Measurements from ENCODE around the gene PPP1R16B. TPM values are rescaled to one million over a fixed set of nuclear protein-coding genes. Genes with fewer than 3 reads are reported as not detected.
A peak's percentile ranks its signal among the peaks of the same experiment; 100 is the strongest.

Gene PPP1R16B
- total and polyA plus RNA-seq, 3 donors from 2014 or later: 1.2 to 3.7 (median 1.3) TPM

DNA sequence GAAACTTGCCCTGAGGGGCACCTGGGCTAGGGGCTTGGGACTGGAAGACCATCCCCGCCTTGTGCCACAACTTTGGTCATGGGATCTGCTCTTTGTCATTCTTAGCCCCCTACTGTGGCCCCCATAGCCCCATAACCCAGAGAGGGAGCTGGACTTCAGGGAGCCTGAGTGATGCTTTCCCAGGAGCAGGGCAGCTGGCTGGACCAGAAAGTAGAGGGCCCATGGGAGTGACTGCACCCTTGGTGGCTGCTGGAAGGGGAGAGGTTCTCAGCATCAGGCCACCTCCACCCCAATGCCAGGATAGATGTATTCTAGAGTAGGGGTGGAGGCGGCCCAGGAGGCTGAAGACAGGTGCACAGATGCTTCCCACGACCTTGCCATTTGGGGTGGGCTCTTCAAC lies 114.9 kb downstream of the PPP1R16B start:
- TF ChIP-seq, protein P1, sequence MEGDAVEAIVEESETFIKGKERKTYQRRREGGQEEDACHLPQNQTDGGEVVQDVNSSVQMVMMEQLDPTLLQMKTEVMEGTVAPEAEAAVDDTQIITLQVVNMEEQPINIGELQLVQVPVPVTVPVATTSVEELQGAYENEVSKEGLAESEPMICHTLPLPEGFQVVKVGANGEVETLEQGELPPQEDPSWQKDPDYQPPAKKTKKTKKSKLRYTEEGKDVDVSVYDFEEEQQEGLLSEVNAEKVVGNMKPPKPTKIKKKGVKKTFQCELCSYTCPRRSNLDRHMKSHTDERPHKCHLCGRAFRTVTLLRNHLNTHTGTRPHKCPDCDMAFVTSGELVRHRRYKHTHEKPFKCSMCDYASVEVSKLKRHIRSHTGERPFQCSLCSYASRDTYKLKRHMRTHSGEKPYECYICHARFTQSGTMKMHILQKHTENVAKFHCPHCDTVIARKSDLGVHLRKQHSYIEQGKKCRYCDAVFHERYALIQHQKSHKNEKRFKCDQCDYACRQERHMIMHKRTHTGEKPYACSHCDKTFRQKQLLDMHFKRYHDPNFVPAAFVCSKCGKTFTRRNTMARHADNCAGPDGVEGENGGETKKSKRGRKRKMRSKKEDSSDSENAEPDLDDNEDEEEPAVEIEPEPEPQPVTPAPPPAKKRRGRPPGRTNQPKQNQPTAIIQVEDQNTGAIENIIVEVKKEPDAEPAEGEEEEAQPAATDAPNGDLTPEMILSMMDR (IDR thresholded peaks at IDR 0.05): no peak
- TF ChIP-seq POLR2A (IDR thresholded peaks at IDR 0.05): no peak
- no peaks in the 10 kb centered on the region for H3K9me3 ChIP-seq
- no peaks in the 10 kb centered on the region for H3K4me1 ChIP-seq
- no peak overlapping the region for H3K27ac ChIP-seq
- 89 to 90% methylated on average over 1 to 3 of the region's 3 CpGs for WGBS, 2 donors
- no peaks in the 10 kb centered on the region for H3K27me3 ChIP-seq
- H3K4me3 ChIP-seq: no peak overlapping the region
- intact Hi-C loops (cut with DNase I; ENCODE audit: low total_unique reads): no loop called here
- no peaks in the 10 kb centered on the region for H3K36me3 ChIP-seq (ENCODE audit: low read depth, missing control alignments)
- DNase-seq: no peak

DNA sequence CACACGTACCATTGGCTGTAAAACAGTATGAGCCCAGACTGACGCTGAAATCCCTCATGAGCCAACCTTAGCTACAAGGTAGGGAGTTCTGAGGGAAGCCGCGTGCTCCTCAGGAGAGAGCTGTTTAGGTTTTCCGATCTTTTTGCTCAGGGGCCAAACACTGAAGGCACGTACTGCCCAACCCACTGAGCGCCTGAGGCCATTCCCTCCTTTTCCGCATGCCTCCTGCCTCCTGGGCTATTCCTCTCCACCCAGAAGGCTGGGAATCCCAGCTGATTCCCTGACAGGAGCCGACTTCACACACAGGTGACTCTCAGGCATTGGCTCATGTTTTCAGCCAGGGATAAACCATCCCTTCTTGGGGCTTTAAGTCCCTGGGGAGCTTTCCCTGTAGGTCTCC lies 115.4 kb downstream of the PPP1R16B start:
- intact Hi-C loops (cut with DNase I; ENCODE audit: low total_unique reads): no loop called here
- H3K4me1 ChIP-seq: no peaks in the 10 kb centered on the region
- DNase-seq: no peak
- no peaks in the 10 kb centered on the region for H3K9me3 ChIP-seq
- no peak for TF ChIP-seq POLR2A (IDR thresholded peaks at IDR 0.05)
- TF ChIP-seq, protein P1 (IDR thresholded peaks at IDR 0.05): no peak
- no peak overlapping the region for H3K27ac ChIP-seq
- H3K4me3 ChIP-seq: no peak overlapping the region
- WGBS, 2 donors: 82 to 83% methylated on average over 8 to 9 of the region's 9 CpGs
- no peaks in the 10 kb centered on the region for H3K36me3 ChIP-seq (ENCODE audit: low read depth, missing control alignments)
- H3K27me3 ChIP-seq: no peaks in the 10 kb centered on the region

DNA sequence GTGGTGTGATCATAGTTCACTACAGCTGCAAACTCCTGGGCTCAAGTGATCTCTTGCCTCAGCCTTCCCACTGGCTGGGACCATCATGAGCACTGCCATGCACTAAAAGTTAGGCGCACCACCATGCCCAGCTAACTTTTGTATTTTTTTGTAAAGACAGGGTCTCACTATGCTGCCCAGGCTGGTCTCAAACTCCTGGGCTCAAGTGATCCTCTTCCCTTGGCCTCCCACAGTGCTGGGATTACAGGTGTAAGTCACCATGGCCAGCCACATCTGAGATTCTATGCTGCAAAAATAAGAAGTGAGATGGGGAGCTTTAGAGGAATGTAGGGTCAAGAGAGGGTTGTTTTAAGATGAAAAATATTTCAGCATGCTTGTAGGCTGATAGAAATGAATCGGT lies 119.2 kb downstream of the PPP1R16B start:
- 57 to 74% methylated on average over 2 of the region's 2 CpGs for WGBS, 2 donors
- Histone ChIP-seq H3K27me3 (no peaks in the 10 kb centered on the region), H3K4me3 (no peak overlapping the region), H3K36me3 (ENCODE audit: low read depth, missing control alignments) (no peaks in the 10 kb centered on the region), H3K4me1 (peaks cover 5% of the 10 kb centered on the region), H3K27ac (no peak overlapping the region), H3K9me3 (no peaks in the 10 kb centered on the region)
- DNase-seq: no peak
- TF ChIP-seq POLR2A (IDR thresholded peaks at IDR 0.05): no peak
- TF ChIP-seq, protein P1 (IDR thresholded peaks at IDR 0.05): no peak
- intact Hi-C loops (cut with DNase I; ENCODE audit: low total_unique reads): no loop called here

DNA sequence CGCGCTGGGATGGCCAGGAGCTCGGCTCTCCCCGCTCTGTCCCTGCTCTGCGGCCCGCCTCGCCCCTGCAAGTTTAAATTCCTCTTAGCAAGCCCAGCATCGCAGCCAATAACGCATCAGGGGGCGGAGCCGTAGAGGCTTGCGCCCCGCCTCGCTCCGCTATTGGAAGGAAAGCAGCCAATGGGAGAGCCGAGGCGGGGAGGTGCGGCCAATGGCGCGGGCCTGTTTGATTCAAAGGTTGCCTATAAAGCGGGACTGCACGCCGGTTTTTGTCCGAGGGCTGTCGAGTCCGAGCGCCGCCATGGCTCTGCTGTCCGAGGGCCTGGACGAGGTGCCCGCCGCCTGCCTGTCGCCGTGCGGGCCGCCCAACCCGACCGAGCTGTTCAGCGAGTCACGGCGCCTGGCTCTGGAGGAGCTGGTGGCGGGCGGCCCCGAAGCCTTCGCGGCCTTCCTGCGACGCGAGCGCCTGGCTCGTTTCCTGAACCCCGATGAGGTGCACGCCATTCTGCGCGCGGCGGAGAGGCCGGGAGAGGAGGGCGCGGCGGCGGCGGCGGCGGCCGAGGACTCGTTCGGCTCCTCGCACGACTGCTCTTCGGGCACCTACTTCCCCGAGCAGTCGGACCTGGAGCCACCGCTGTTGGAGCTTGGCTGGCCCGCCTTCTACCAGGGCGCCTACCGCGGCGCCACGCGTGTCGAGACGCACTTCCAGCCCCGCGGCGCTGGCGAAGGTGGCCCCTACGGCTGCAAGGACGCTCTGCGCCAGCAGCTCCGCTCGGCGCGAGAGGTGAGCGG lies 120.8 kb downstream of the PPP1R16B start, which contains the start of gene FAM83D:
TSS of gene FAM83D (plus strand) at position 276 of the 792 bp plus-strand sequence. CDS start at position 302, 26 bp downstream.
- DNase-seq: peak; percentile 97
- Histone ChIP-seq H3K27ac (peak within 1 kb of the TSS in 1 of 2 donors; percentile 45), H3K4me1 (peaks cover 5% of the 10 kb centered on the region), H3K4me3 (peak within 1 kb of the TSS; percentile 60 to 62), H3K36me3 (ENCODE audit: low read depth, missing control alignments) (no peaks in the 10 kb centered on the region), H3K9me3 (no peaks in the 10 kb centered on the region), H3K27me3 (no peaks in the 10 kb centered on the region)
- 0% methylated on average over 5 to 56 of the region's 95 CpGs for WGBS, 2 donors
- TF ChIP-seq, protein P1 (IDR thresholded peaks at IDR 0.05): peak in 1 of 3 experiments; percentile 90
- no peak for TF ChIP-seq POLR2A (IDR thresholded peaks at IDR 0.05)
- intact Hi-C loops (cut with DNase I; ENCODE audit: low total_unique reads): no loop called here
